ENCODE data around the gene RPL18. TPM values are rescaled to one million over a fixed set of nuclear protein-coding genes. Genes with fewer than 3 reads are reported as not detected.
"Not testable (repeated sequence)": the region's sequence is repeated elsewhere in the genome, so short reads cannot be mapped to it uniquely, and the experiment has no call there.

The RPL18 gene
- total RNA-seq, 1 donor, result 2,431 TPM

- Histone ChIP-seq H3K27me3 (ENCODE audit: insufficient read depth, low read length) (no peaks in the 10 kb centered on the region), H3K4me3 (ENCODE audit: low read length) (no peak overlapping the region), H3K9me3 (ENCODE audit: low read depth, low read length) (no peaks in the 10 kb centered on the region), H3K4me1 (ENCODE audit: insufficient read depth, low read length) (no peaks in the 10 kb centered on the region)
Observed at GRCh38 chr19:48598996-48599700, 19.8 kb downstream of the RPL18 start.

GRCh38 chr19:48596679-48597465 lies 22.1 kb downstream of the RPL18 start:
- no peak overlapping the region for H3K4me3 ChIP-seq (ENCODE audit: low read length)
- no peaks in the 10 kb centered on the region for H3K4me1 ChIP-seq (ENCODE audit: insufficient read depth, low read length)
- H3K27me3 ChIP-seq (ENCODE audit: insufficient read depth, low read length), result no peaks in the 10 kb centered on the region
- no peaks in the 10 kb centered on the region for H3K9me3 ChIP-seq (ENCODE audit: low read depth, low read length)

- H3K4me1 ChIP-seq (ENCODE audit: insufficient read depth, low read length), result no peaks in the 10 kb centered on the region
- no peak overlapping the region for H3K4me3 ChIP-seq (ENCODE audit: low read length)
- H3K27me3 ChIP-seq (ENCODE audit: insufficient read depth, low read length), result no peaks in the 10 kb centered on the region
- H3K9me3 ChIP-seq (ENCODE audit: low read depth, low read length), result no peaks in the 10 kb centered on the region
Observed at GRCh38 chr19:48596237-48596636, 22.7 kb downstream of the RPL18 start.

- Histone ChIP-seq H3K9me3 (ENCODE audit: low read depth, low read length) (no peaks in the 10 kb centered on the region), H3K27me3 (ENCODE audit: insufficient read depth, low read length) (no peaks in the 10 kb centered on the region), H3K4me3 (ENCODE audit: low read length) (no peak overlapping the region), H3K4me1 (ENCODE audit: insufficient read depth, low read length) (no peaks in the 10 kb centered on the region)
Observed at GRCh38 chr19:48595833-48596232, 23.1 kb downstream of the RPL18 start.

GRCh38 chr19:48595171-48595570 lies 23.8 kb downstream of the RPL18 start:
- Histone ChIP-seq H3K27me3 (ENCODE audit: insufficient read depth, low read length) (no peaks in the 10 kb centered on the region), H3K9me3 (ENCODE audit: low read depth, low read length) (no peaks in the 10 kb centered on the region), H3K4me3 (ENCODE audit: low read length) (no peak overlapping the region), H3K4me1 (ENCODE audit: insufficient read depth, low read length) (no peaks in the 10 kb centered on the region)

GRCh38 chr19:48591021-48591420 lies 28.0 kb downstream of the RPL18 start:
- Histone ChIP-seq H3K9me3 (ENCODE audit: low read depth, low read length) (no peaks in the 10 kb centered on the region), H3K27me3 (ENCODE audit: insufficient read depth, low read length) (no peaks in the 10 kb centered on the region), H3K4me1 (ENCODE audit: insufficient read depth, low read length) (peaks cover 10% of the 10 kb centered on the region), H3K4me3 (ENCODE audit: low read length) (no peak overlapping the region)

- Histone ChIP-seq H3K27me3 (ENCODE audit: insufficient read depth, low read length) (no peaks in the 10 kb centered on the region), H3K4me1 (ENCODE audit: insufficient read depth, low read length) (peaks cover 14% of the 10 kb centered on the region), H3K9me3 (ENCODE audit: low read depth, low read length) (no peaks in the 10 kb centered on the region), H3K4me3 (ENCODE audit: low read length) (no peak overlapping the region)
Observed at GRCh38 chr19:48588670-48589401, 30.1 kb downstream of the RPL18 start.

GRCh38 chr19:48587387-48587786 lies 31.6 kb downstream of the RPL18 start:
- Histone ChIP-seq H3K27me3 (ENCODE audit: insufficient read depth, low read length) (no peaks in the 10 kb centered on the region), H3K4me3 (ENCODE audit: low read length) (no peak overlapping the region)

GRCh38 chr19:48582168-48582567 lies 36.8 kb downstream of the RPL18 start:
- Histone ChIP-seq H3K4me3 (ENCODE audit: low read length) (no peak overlapping the region), H3K4me1 (ENCODE audit: insufficient read depth, low read length) (peaks cover 6% of the 10 kb centered on the region), H3K27me3 (ENCODE audit: insufficient read depth, low read length) (no peaks in the 10 kb centered on the region), H3K9me3 (ENCODE audit: low read depth, low read length) (no peaks in the 10 kb centered on the region)

More at GRCh38 chr19:48587387-48587786, 31.6 kb downstream of the RPL18 start:
- Histone ChIP-seq H3K9me3 (ENCODE audit: low read depth, low read length) (no peaks in the 10 kb centered on the region), H3K4me1 (ENCODE audit: insufficient read depth, low read length) (peaks cover 15% of the 10 kb centered on the region)

- Histone ChIP-seq H3K27me3 (ENCODE audit: insufficient read depth, low read length) (no peaks in the 10 kb centered on the region), H3K4me1 (ENCODE audit: insufficient read depth, low read length) (peaks cover 2% of the 10 kb centered on the region), H3K9me3 (ENCODE audit: low read depth, low read length) (no peaks in the 10 kb centered on the region), H3K4me3 (ENCODE audit: low read length) (no peak overlapping the region)
Observed at GRCh38 chr19:48578891-48579290, 40.1 kb downstream of the RPL18 start.

- H3K4me3 ChIP-seq (ENCODE audit: low read length); H3K4me1 ChIP-seq (ENCODE audit: insufficient read depth, low read length); H3K9me3 ChIP-seq (ENCODE audit: low read depth, low read length); H3K27me3 ChIP-seq (ENCODE audit: insufficient read depth, low read length): not testable (repeated sequence)
Observed at GRCh38 chr19:48577908-48578307, 41.1 kb downstream of the RPL18 start.

- H3K9me3 ChIP-seq (ENCODE audit: low read depth, low read length), result no peaks in the 10 kb centered on the region
- no peaks in the 10 kb centered on the region for H3K27me3 ChIP-seq (ENCODE audit: insufficient read depth, low read length)
- no peak overlapping the region for H3K4me3 ChIP-seq (ENCODE audit: low read length)
- H3K4me1 ChIP-seq (ENCODE audit: insufficient read depth, low read length), result no peaks in the 10 kb centered on the region
Observed at GRCh38 chr19:48575931-48576622, 42.9 kb downstream of the RPL18 start.

GRCh38 chr19:48573163-48573505 lies 45.8 kb downstream of the RPL18 start:
- Histone ChIP-seq H3K4me1 (ENCODE audit: insufficient read depth, low read length) (no peaks in the 10 kb centered on the region), H3K27me3 (ENCODE audit: insufficient read depth, low read length) (no peaks in the 10 kb centered on the region)

GRCh38 chr19:48571378-48572162 lies 47.4 kb downstream of the RPL18 start:
- H3K4me3 ChIP-seq (ENCODE audit: low read length), result no peak overlapping the region
- no peaks in the 10 kb centered on the region for H3K4me1 ChIP-seq (ENCODE audit: insufficient read depth, low read length)
- no peaks in the 10 kb centered on the region for H3K9me3 ChIP-seq (ENCODE audit: low read depth, low read length)
- H3K27me3 ChIP-seq (ENCODE audit: insufficient read depth, low read length), result no peaks in the 10 kb centered on the region

More at GRCh38 chr19:48573163-48573505, 45.8 kb downstream of the RPL18 start:
- no peak overlapping the region for H3K4me3 ChIP-seq (ENCODE audit: low read length)
- H3K9me3 ChIP-seq (ENCODE audit: low read depth, low read length), result no peaks in the 10 kb centered on the region

Measured in mononuclear cell (primary cell).